Mesodermal cell (in vitro differentiated cells): ENCODE data around the gene ABCA4.

Experiments used
- H3K27ac ChIP-seq: 2 replicates; pipeline ENCODE4 v1.7.0; 2013; ENCODE audit warnings: mild to moderate bottlenecking, low read depth, low read length, moderate library complexity; ENCODE audit not compliant: severe bottlenecking
- H3K36me3 ChIP-seq: 2 replicates; pipeline ENCODE4 v1.7.1; 2013; ENCODE audit warnings: mild to moderate bottlenecking, low read length, moderate library complexity; ENCODE audit not compliant: control insufficient read depth, insufficient read depth
- H3K4me1 ChIP-seq: one replicate; pipeline ENCODE4 v1.7.1; 2013; ENCODE audit warnings: mild to moderate bottlenecking, low read length; ENCODE audit not compliant: insufficient read depth, control insufficient read depth, poor library complexity, severe bottlenecking
- H3K4me3 ChIP-seq: 2 replicates; pipeline ENCODE4 v1.7.0; 2013; ENCODE audit warnings: low read length, control low read depth, mild to moderate bottlenecking; ENCODE audit not compliant: insufficient read depth, poor library complexity, severe bottlenecking; ENCODE audit errors: extremely low read depth
- H3K9me3 ChIP-seq: 2 replicates; pipeline ENCODE4 v1.7.1; 2013; ENCODE audit warnings: mild to moderate bottlenecking, low read length, moderate library complexity; ENCODE audit not compliant: control insufficient read depth
- WGBS, 2 experiments: methylation state at CpG; one replicate each; pipeline ENCODE4 v1.1.5; 2013; ENCODE audit warnings: missing lambda C conversion rate in 2 of 2; ENCODE audit not compliant: insufficient coverage in 2 of 2; 5-methylcytosine and 5-hydroxymethylcytosine counted together

Gene ABCA4

DNA sequence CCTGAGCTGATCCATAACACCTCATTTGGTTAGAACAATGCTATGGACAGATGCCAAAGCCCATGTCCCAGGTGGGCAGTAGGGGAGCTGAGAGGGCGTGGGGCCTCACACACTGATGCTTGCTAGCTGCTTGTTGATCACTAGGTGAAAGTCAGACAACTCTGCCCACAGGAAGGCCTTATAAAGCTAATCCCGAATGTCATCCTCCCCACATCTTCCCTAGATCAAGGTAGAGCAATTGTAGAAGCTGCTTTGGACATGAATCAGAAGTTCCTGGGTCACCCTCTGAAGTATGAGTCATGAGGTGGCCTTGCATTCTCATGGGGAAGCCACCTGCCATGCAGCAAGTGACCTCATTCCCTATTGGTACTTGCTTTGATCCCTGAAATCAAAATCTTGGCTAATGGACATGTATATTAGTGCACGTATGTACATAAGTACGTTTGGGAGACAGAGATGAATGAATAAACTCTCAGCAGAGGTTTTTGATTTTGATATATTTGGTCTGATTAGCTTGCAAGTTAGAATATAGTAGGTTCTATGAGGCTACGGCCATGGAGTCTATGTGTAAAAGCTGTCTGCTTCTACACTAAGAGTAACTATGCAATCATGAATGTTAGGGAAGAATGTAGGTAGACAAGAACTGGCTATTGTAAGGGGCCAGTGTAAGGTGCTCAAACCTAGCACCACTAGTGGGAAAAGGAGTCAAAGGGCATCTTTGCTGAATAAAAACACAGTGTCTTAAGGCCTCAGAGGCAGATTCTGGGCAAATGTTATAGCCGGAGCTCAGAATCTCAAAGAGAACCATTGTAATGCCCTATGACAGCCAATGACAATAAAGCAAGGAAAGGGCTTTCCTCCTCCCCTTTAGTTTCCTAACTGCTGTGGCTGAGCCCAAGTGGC is 52.6 kb downstream of the ABCA4 start:
- 88 to 97% methylated on average over 4 to 5 of the region's 6 CpGs for WGBS, 2 experiments
- Histone ChIP-seq H3K9me3 (no peaks in the 10 kb centered on the region), H3K36me3 (no peaks in the 10 kb centered on the region), H3K27ac (peak overlapping the region; percentile 67), H3K4me1 (peaks cover 48% of the 10 kb centered on the region), H3K4me3 (no peak overlapping the region)

DNA sequence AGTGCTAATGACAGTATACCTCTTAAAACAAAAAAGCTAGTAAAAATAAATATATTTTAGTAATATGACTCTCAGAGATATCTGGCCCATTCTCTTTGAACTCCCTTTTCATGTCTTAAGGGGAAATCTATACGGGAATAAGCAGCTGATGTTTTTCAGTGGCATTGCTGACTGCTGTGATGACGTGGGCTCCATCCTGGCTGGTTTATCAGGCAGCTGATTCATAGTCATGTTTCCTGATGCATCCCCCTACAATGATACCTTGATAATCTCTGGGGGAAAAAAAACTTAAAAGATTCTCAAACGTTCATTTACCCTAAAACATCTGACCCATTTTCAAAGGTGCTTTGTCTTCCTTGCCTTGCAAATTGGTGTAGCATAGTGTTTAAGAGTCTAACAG is 53.8 kb downstream of the ABCA4 start:
- no peaks in the 10 kb centered on the region for H3K36me3 ChIP-seq
- H3K27ac ChIP-seq = no peak overlapping the region
- whole genome bisulfite sequencing, 2 experiments = 100% methylated on average over 1 of the region's 3 CpGs; no CpG with 5 or more reads in 1 of the 2 experiments
- no peak overlapping the region for H3K4me3 ChIP-seq
- peaks cover 49% of the 10 kb centered on the region for H3K4me1 ChIP-seq
- H3K9me3 ChIP-seq = no peaks in the 10 kb centered on the region

DNA sequence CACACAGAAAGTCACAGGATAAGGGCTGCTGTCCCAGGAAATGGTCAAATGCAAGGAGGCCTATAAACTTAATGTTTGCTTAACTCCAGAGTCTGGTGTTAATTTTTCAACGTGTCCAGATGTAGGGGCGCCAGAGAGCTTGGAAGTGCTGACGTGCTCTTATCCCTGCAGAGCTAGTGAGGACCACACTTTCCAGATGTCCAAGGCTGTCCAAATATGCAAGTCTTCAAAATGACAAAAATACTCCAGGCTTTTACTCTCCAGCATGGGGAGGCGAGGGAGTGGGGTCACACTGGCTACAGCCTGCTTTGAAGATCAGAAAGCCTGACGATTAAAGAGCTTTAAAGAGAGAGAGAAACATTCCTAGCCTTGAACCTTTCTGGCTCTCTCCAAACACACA is 57.6 kb downstream of the ABCA4 start:
- Histone ChIP-seq H3K4me3 (no peak overlapping the region), H3K4me1 (peaks cover 54% of the 10 kb centered on the region), H3K27ac (peak overlapping the region; percentile 52), H3K9me3 (no peaks in the 10 kb centered on the region), H3K36me3 (no peaks in the 10 kb centered on the region)
- 53 to 57% methylated on average over 3 of the region's 5 CpGs for WGBS, 2 experiments

DNA sequence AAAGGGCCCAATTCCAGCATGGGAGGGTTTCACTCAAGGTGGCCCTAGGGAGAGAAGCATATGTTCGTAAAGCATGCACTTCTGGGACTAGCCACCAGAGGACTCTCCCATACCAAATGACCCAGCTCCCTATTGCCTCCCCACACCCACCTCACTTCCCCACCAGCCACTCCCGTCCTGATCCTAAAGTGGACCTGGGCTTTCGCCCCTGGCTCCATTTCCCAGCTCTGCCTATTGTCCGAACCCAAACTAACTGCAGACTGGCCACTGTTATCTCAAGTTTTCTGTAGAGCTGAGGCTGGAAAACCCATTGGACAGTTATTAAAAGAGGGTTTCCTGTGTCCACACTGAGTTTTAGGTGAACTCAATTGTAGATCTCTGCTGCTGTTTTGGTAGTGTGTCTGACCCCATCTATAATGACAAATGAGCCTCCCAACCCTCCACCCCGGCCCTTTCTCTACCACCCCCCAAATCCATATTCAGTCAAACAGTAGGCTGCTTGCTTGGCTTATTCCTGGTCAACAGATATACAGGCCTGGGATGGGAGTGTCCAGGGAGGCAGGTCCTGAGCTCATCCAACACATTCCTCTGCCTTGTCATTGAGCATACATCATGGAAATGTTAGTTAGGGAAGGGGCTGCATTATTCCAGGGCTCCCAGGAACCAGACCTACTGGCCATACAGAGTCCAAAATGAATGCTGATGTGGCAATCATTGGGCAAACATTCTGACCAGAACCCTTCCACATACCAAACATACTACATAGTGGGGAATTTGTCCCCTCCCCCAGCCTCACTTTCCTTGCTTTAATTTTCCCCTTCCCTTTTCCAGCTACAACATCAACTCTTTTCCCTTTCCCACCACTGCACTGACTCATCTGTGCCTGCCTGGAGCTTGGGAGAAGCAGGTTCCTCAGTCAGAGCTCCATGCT is 59.2 kb downstream of the ABCA4 start:
- Histone ChIP-seq H3K4me1 (peaks cover 44% of the 10 kb centered on the region), H3K27ac (peak overlapping the region; percentile 94), H3K4me3 (no peak overlapping the region), H3K36me3 (no peaks in the 10 kb centered on the region), H3K9me3 (no peaks in the 10 kb centered on the region)
- 12 to 35% methylated on average over 2 to 3 of the region's 5 CpGs for WGBS, 2 experiments

DNA sequence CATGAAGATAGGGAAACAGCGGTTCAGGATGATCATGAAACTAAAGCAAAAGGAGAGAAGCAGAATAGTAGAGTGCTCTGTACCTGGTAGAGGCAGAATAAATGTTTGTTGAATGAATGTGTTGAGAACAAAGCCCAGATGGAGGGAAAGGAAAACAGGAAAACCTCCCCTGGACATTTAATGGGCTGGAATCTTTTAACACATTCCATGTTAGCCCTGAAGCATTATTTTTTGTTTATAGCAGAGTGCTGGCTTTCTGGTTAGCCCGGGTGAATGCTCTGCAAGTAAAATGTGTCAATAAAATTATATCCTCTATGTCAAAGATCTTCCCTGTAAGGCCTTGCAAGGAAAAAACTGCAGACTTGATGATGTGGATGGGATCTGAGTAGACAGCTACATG is 60.2 kb downstream of the ABCA4 start:
- Histone ChIP-seq H3K4me3 (no peak overlapping the region), H3K27ac (no peak overlapping the region), H3K36me3 (no peaks in the 10 kb centered on the region), H3K9me3 (no peaks in the 10 kb centered on the region), H3K4me1 (peaks cover 53% of the 10 kb centered on the region)
- WGBS, 2 experiments = 100% methylated on average over 1 of the region's 2 CpGs; no CpG with 5 or more reads in 1 of the 2 experiments

DNA sequence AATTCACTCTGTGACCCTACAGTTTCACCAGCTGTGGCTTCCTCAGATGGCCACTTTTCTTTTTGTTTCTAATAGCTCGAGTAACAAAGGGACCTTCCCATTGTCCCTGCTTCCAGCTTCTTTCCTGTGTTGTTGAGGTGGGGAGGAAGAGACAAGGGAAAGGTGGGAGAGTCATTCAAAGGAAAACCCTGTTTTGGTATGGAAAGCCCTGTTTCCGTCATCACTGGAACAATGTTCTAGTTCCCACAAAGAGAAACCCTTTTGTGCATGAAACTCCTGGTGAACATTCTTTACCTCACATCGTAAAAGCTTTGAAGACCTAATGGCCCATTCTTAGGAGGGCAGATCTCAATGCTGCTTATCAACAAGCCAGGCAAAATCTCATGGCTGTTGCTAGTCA is 62.2 kb downstream of the ABCA4 start:
- Histone ChIP-seq H3K4me1 (peaks cover 60% of the 10 kb centered on the region), H3K9me3 (no peaks in the 10 kb centered on the region), H3K36me3 (no peaks in the 10 kb centered on the region), H3K27ac (no peak overlapping the region), H3K4me3 (no peak overlapping the region)
- WGBS, 2 experiments = 84 to 89% methylated on average over 2 of the region's 3 CpGs

DNA sequence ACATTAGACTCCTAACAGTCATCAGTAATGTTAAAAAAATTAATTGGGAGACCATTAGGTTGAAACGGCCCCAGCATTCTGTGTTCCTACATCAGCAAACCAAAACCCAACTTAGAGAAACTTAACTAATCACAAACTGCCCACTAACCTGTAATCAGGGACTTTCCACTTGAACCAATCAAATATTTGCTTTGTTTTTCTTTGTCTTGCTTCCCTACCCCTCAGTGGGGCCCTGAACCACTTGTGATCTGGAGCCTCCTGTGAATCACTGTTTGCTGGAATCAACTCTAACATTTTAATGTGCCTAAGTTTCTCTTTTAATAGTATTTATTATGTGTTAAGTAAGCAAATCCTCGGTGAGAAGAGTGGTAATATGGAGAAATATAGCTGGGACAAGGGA is 64.0 kb downstream of the ABCA4 start:
- no peak overlapping the region for H3K27ac ChIP-seq
- H3K9me3 ChIP-seq = no peaks in the 10 kb centered on the region
- H3K36me3 ChIP-seq = no peaks in the 10 kb centered on the region
- 100% methylated on average over 1 to 2 of the region's 2 CpGs for WGBS, 2 experiments
- peaks cover 44% of the 10 kb centered on the region for H3K4me1 ChIP-seq
- H3K4me3 ChIP-seq = no peak overlapping the region

DNA sequence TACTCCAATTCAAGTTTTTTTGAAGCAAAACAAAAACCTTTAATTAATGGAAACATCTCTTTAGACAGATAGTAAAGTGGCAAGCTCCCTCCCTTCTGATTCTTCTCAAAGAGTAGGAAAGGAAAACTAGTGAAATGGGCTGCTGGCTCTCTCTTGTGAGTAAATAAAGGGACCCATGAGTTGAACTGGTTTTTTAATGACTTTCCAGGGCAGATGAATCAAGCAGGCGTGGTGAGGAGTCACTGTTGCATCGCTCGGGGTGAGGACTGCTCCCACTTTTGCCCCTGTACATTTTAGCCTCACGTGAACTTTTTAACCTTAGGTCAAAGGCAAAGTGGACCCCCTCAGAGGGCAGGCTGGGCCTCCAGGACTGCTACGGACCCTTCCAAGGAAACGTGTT is 64.8 kb downstream of the ABCA4 start:
- H3K4me1 ChIP-seq = peaks cover 37% of the 10 kb centered on the region
- peak overlapping the region; percentile 80 for H3K27ac ChIP-seq
- no peaks in the 10 kb centered on the region for H3K9me3 ChIP-seq
- no peaks in the 10 kb centered on the region for H3K36me3 ChIP-seq
- H3K4me3 ChIP-seq = no peak overlapping the region
- 92 to 98% methylated on average over 5 to 6 of the region's 6 CpGs for WGBS, 2 experiments

DNA sequence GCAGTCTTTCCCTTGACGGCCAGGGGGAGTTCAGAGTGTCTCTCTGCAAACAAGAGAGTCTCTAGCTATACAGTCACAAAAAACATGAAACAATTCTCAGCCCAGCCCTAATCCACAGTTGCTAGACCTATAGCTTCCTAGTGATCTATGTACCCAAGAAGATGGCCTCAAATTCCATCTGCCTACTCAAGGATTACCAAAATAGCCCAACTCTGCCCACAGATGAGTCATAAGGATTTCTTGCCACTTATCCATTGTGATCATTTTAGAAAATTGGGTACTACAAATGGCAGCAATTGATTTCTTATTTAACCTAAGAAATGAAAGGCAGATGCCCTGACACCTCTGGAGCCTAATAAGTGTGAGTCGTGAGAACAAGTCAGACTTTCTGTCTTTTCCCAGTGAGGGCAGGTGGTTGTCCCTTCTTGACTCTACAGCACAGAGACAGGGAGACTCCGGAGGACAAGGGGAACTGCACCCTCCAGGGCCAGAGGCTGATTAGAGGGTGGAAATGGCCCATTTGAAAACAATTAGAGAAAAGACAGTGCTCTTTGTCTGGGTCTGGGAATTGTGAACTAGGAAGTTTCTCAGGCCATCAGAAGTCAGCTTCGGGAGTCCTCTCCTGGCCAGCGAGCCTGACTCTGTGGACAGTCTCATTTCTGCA is 65.4 kb downstream of the ABCA4 start:
- no peaks in the 10 kb centered on the region for H3K9me3 ChIP-seq
- H3K4me3 ChIP-seq = no peak overlapping the region
- no peaks in the 10 kb centered on the region for H3K36me3 ChIP-seq
- H3K4me1 ChIP-seq = peaks cover 31% of the 10 kb centered on the region
- WGBS, 2 experiments = 87 to 89% methylated on average over 3 to 4 of the region's 5 CpGs
- H3K27ac ChIP-seq = peak overlapping the region; percentile 80

DNA sequence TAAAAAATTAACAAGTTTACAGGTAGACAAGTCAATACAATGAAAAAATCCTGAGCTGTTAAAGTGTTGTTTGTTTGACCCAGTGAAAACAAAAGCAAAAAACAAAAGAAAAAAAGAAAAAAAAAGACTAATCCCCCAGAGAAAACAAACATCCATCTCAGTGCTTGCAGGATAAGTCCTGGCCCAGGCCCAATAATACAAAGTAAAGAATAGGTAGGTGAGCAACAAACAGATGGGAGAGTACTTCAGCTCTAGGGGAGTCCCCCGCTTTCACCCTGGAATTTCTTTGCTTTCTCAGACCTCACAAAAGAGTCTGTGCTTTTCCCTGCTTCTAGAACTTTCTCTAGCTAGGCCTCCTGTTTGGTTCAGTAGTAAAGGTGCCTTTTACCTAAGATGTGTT is 70.3 kb downstream of the ABCA4 start:
- H3K27ac ChIP-seq = no peak overlapping the region
- H3K36me3 ChIP-seq = no peaks in the 10 kb centered on the region
- H3K4me1 ChIP-seq = peaks cover 27% of the 10 kb centered on the region
- H3K4me3 ChIP-seq = no peak overlapping the region
- WGBS, 2 experiments = 100% methylated on average over 1 of the region's 1 CpG; no CpG with 5 or more reads in 1 of the 2 experiments
- no peaks in the 10 kb centered on the region for H3K9me3 ChIP-seq
